ENCODE measurements around the gene UQCR11.
A peak's percentile ranks its signal among the peaks of the same experiment; 100 is the strongest.

Gene UQCR11

DNA sequence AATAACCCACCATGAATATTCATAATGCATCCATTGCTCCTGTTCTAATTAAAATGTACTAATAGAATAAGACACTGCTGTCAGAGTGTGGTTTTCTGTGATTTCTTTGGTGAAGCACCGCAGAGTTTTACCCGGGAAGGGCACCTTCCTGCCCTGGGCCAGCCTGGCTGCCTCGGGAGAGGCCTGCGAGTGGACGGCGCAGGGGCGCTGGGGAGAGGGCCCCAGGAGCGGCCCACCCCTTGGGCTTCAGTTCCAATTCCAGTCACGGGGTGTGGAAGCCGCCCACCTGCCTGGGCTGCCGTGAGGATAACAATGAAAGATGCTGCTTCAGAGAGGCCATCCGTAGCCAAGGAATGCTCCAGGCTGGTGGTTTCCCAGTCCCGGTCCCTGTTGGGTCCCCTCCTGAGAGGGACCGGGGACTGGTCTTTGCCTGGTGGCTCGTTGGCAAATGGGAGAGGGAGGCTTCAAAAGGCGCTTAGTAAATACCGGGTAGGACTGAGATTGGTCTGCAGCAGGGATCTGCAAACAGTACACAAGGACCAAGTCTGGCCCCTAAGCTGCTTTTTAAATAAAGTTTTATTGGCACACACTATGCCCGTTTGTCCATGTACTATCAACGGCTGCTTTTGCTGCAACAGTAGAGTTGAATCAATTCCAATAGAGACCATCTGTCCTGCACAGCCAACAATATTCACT lies 29.1 kb upstream of the UQCR11 start:
- no peak for DNase-seq

- no peak for DNase-seq
Measured at GRCh38 chr19:1633269-1633826, 28.1 kb upstream of the UQCR11 start.

DNA sequence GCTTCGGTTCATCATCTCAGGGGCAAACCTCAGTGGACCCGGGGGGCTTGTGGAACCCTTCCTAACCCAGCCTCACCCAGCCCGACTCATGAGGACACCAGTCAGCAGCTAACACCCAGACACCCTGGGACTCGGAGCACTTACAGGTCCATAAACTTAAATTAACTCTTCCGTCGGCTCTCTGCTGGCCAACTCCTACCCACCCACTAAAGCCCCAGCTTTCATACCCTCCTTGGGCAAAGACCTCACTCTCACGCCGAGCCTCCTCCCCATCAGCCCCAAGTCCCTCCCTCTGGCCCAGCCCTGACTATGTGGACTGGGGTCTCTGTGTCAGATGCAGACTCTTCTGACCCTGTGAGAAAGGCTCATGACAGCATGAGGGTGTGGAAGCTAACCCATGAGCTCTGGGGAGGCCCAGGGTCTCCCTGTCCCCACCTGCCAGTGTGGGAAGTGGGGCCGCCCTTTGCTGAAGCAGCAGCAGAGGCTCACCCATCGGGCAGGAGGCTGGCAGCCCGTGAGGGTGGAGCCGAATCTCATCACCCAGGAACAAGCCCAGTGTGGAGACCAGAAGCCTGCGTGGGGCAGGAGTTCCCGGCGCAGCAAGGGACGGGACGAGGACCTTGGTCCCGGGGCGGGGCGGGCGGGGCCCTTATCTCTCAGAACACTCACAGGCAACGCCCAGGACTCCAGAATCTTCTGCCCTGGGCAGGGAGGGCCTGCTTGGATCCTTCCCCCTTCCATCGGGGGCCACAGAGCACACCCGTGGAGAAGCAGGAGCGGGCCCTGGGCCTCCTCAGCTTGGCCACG lies 27.4 kb upstream of the UQCR11 start:
- no peak for DNase-seq

GRCh38 chr19:1631557-1632100 lies 26.4 kb upstream of the UQCR11 start:
- no peak for DNase-seq

DNA sequence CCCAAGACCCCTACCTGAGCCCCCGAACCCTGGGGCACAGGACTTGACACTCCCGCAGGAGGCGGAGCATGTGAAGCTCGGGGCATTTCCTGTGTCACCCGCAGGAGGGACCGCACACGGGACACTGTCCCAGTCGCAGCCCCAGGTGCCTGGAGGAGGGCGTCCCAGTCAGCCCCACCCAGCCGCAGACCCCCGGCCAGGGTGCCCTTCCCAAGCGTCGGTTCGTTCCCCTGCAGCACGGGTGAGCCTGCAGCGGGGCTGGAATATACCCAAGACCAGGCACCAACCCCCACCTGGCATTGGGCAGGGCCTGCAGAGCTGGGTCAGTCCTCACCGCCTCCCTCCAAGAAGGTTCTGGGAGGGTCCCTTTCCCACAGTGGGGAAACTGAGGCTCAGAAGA lies 25.5 kb upstream of the UQCR11 start:
- DNase-seq, result no peak

DNA sequence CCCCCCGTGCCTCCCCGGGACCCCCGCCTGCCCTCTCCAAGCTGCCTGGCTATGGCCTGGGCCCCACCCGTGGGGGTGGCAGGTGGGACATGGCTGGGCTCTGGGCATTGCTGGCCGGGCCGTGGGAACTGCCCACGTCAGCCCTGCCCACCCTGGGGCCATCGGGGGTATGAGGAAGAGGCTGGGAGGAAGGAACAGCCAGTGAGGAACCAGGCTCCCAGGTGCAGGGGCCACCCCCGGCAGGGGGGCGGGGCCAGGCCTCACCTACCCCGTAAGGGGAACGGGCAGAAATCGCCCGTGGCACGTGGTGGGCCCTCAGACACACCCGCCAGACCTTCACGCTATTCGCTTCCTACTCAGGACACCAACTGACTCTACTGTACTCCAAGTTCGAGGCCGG lies 24.8 kb upstream of the UQCR11 start:
- DNase-seq, result no peak

GRCh38 chr19:1629256-1629808 lies 24.1 kb upstream of the UQCR11 start:
- no peak for DNase-seq

- DNase-seq, result no peak
Measured at GRCh38 chr19:1627194-1627593, 21.9 kb upstream of the UQCR11 start.

DNA sequence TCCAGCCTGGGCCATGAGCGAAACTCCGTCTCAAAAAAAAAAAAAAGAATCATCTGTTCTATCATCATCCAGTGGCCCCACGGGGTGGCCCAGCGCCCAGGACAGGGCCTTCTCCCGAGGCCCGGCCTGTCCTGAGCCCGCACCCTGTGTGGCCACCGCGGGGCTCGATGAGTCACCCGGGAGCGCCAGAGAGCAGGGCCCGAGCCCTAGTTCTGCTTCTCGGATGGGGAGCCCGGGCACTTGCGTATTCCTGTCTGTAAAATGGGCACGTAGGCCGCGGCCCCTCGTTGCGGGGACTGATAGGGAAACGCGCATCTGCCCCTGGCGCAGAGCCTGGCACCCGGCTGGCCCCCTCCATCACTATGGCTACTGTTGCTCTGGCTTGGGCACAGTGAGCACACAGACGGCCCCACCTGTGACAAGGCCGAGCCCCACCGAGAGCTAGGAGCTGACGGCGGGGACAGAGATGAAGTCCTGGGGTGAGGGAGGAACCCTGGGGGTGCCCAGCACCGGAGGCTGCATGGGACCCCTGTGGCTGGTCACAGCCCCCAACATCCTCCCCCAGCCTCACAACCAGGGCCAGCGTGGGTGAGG lies 21.3 kb upstream of the UQCR11 start:
- no peak for DNase-seq

- DNase-seq, result peak in 1 of 2 experiments; percentile 52
Measured at GRCh38 chr19:1624458-1624857, 19.2 kb upstream of the UQCR11 start.

DNA sequence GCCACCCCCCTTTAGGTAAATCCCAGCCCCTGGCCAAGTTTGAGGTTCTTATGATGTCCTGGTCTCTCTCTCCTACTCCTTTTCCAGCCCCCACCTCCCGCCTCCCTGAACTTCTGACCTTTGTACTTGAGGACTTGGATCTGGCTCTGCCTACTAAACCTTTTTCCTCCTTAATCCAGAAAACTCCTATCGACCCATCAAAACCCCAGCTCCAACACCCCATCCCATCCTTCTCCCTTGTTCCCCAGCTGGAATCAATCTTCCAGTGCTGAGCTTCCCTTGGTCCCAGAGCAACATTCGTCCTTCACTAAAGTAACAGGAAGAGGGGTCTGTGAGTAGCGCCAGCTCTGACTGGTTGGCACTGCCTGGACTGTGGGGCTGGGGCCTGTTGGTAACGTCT lies 17.3 kb upstream of the UQCR11 start:
- DNase-seq, result no peak

DNA sequence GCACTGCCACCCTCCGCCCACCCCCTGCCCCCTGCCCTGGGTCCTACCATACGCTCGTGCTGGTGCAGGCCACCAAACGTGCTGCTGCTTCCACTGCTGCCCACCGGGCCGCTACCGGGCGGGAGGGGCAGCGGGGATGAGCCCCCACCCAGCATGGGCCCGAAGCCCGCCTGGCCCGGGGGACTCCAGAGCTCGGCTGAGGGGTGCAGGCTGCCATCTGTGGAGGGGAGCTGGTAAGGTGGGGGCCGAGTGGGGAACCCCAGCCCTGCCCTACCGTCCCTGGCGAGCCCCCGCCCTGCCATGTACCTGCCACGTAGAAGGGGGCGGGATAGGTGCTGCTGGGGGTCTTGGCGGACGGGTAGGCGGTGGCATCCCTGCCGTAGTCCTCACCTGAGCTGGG lies 16.7 kb upstream of the UQCR11 start:
- no peak for DNase-seq

GRCh38 chr19:1621574-1621973 lies 16.3 kb upstream of the UQCR11 start:
- no peak for DNase-seq

GRCh38 chr19:1621021-1621420 lies 15.8 kb upstream of the UQCR11 start:
- no peak for DNase-seq

DNA sequence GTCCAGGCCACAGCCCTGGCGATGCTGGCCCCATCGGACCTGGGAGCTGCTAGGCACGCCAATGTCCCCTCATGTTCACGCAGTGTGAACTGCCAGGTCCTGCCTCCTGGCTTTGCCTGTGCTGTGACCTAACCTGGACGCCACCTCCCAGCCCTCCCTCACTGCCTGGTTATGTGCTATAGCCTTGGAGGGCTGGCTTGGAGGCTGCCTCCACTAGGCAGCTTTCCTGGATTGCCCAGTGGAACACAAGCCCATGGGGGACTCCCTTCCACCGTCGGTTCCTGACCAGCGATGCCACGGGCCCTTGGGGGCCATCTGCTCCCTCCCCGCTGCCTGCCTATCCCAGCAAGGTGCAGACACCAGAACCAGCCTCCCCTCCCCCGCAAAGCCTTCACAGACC lies 15.2 kb upstream of the UQCR11 start:
- DNase-seq, result no peak

DNA sequence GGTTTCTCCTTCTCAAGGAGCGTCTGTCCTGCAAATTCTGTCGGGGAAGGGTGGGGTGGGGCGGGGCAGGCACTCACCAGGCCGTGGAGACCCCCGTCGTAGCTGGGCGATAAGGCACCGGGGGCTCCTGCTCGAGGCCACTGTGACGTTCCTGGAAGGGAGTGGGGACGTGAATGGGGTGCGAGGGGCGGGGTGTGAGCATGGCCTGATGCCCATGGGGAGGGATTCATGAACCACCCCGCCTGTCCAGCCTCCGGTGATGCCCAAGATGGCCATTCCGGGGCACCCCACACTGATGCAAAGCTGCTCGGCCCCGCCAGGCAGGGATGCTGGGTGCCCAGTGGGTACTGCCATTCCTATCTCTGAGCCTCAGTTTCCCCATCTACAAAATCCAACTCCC lies 14.4 kb upstream of the UQCR11 start:
- DNase-seq, result no peak

DNA sequence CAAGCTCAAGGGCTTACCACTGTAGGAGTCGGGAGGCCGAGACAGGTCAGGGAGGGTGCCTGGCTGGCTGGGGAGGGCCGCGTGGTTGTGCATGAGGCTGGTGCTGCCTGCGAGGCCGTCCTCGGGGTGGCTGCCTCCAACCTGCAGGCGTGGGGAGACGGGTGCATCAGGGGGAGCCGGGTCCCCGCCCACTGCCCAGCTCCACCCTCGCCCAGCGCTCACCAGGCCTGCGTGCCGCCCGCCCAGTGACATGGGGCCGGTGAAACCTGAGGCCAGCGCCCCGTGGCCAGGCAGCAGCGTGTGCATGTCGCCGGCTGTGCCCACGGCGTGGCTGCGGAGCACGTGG lies 13.8 kb upstream of the UQCR11 start:
- no peak for DNase-seq

- peak in 1 of 2 experiments; percentile 52 for DNase-seq
Measured at GRCh38 chr19:1618157-1619093, 13.2 kb upstream of the UQCR11 start.

DNA sequence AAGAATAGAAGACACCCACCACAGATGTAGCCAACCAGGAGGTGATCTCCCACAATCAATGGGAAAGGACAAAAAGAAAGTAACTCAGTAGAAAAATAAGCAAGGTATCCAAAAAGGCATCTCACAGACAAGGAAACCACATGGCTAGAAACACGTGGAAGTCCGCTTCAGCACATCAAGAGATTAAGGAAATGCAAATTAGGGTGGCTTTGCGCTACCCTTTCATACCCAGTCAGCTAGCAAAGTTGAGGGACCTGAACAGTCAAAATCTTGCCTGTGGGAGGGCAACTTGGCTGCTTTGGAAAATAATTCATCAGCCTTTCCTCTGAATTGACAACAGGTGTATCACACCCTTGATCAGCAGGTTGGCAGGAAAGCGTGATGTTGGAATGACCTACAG lies 11.6 kb upstream of the UQCR11 start:
- no peak for DNase-seq

GRCh38 chr19:1616396-1616795 lies 11.1 kb upstream of the UQCR11 start:
- DNase-seq, result no peak

DNA sequence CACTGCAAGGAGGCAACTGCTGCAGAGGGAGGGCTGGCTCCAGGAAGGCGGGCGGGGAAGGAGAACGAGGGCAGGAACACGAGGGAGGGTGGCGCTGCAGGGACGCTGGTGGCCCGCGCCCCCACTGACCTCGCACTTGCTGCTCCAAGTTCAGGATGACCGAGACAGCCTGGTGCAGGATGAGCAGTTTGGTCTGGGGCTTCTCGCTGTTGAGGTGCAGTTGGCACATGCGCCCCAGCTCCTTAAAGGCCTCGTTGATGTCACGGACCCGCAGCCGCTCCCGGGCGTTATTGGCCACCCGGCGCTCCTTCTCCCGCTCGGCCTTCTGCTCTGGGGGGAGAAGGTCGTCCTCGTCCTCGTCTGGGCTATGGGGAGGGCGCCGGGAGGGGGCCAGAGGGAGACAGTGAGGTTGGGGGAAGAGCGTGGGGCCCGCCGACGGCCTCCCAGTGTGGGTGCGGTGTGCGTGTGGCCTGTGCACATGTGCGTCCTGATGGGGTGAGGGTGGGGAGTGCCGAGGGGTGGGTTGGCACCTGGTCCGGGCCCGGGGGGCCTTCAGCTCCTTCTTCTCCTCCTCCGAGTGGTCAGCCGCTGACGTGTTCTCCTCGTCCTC lies 10.0 kb upstream of the UQCR11 start:
- DNase-seq, result no peak

All from NCI-H526 (cell line).